ENCODE measurements around the gene RARG. TPM values are rescaled to one million over a fixed set of nuclear protein-coding genes. Genes with fewer than 3 reads are reported as not detected.

RARG gene
- total RNA-seq, 1 donor from 2014 or later, result 0.27 TPM

- DNase-seq, result no peak
- H3K4me3 Mint-ChIP-seq (ENCODE audit: unreplicated experiment), result no peak overlapping the region
- no peaks in the 10 kb centered on the region for H3K4me1 Mint-ChIP-seq (ENCODE audit: low read depth, unreplicated experiment)
- no peaks in the 10 kb centered on the region for H3K36me3 Mint-ChIP-seq (ENCODE audit: unreplicated experiment)
- TF ChIP-seq CTCF (IDR thresholded peaks at IDR 0.05; ENCODE audit: partially characterized antibody, unreplicated experiment), result no peak
- no peak overlapping the region for H3K27ac Mint-ChIP-seq (ENCODE audit: unreplicated experiment)
- H3K27me3 Mint-ChIP-seq (ENCODE audit: unreplicated experiment), result peaks cover 14% of the 10 kb centered on the region
- H3K9me3 Mint-ChIP-seq (ENCODE audit: unreplicated experiment), result peaks cover 3% of the 10 kb centered on the region
Measured at GRCh38 chr12:53201639-53202038, 30.4 kb downstream of the RARG start.

GRCh38 chr12:53201177-53201541, 30.9 kb downstream of the RARG start:
- TF ChIP-seq CTCF (IDR thresholded peaks at IDR 0.05; ENCODE audit: partially characterized antibody, unreplicated experiment), result no peak
- no peaks in the 10 kb centered on the region for H3K36me3 Mint-ChIP-seq (ENCODE audit: unreplicated experiment)
- H3K4me1 Mint-ChIP-seq (ENCODE audit: low read depth, unreplicated experiment), result no peaks in the 10 kb centered on the region
- H3K27ac Mint-ChIP-seq (ENCODE audit: unreplicated experiment), result no peak overlapping the region
- peaks cover 14% of the 10 kb centered on the region for H3K27me3 Mint-ChIP-seq (ENCODE audit: unreplicated experiment)
- no peak overlapping the region for H3K4me3 Mint-ChIP-seq (ENCODE audit: unreplicated experiment)
- DNase-seq, result no peak
- H3K9me3 Mint-ChIP-seq (ENCODE audit: unreplicated experiment), result peaks cover 3% of the 10 kb centered on the region

- Mint-ChIP-seq H3K36me3 (ENCODE audit: unreplicated experiment) (no peaks in the 10 kb centered on the region), H3K4me1 (ENCODE audit: low read depth, unreplicated experiment) (no peaks in the 10 kb centered on the region), H3K9me3 (ENCODE audit: unreplicated experiment) (peaks cover 3% of the 10 kb centered on the region), H3K4me3 (ENCODE audit: unreplicated experiment) (no peak overlapping the region), H3K27ac (ENCODE audit: unreplicated experiment) (no peak overlapping the region), H3K27me3 (ENCODE audit: unreplicated experiment) (peaks cover 16% of the 10 kb centered on the region)
- DNase-seq, result no peak
- TF ChIP-seq CTCF (IDR thresholded peaks at IDR 0.05; ENCODE audit: partially characterized antibody, unreplicated experiment), result no peak
Measured at GRCh38 chr12:53200458-53201176, 31.4 kb downstream of the RARG start.

GRCh38 chr12:53200107-53200457, 31.9 kb downstream of the RARG start:
- no peak for TF ChIP-seq CTCF (IDR thresholded peaks at IDR 0.05; ENCODE audit: partially characterized antibody, unreplicated experiment)
- Mint-ChIP-seq H3K9me3 (ENCODE audit: unreplicated experiment) (peaks cover 3% of the 10 kb centered on the region), H3K36me3 (ENCODE audit: unreplicated experiment) (no peaks in the 10 kb centered on the region), H3K27ac (ENCODE audit: unreplicated experiment) (no peak overlapping the region), H3K27me3 (ENCODE audit: unreplicated experiment) (peaks cover 20% of the 10 kb centered on the region), H3K4me3 (ENCODE audit: unreplicated experiment) (no peak overlapping the region), H3K4me1 (ENCODE audit: low read depth, unreplicated experiment) (no peaks in the 10 kb centered on the region)
- DNase-seq, result no peak

DNA sequence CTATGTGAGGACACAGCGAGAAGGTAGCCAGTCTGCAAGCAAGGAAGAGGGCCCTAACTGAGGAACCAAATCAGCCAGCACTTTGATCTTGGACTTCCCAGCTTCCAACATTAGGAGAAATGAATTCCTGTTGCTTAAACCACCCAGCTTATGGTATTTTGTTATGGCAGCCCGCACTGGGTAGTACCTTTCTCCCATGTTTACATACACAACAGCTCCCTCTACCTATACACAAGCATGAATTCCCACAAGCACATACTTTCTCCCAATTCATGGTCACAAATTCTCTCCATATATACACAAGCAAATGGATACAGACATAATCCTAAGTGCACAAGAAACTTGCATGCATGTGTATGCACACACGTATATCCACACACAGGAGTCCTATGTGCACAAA, 32.3 kb downstream of the RARG start:
- no peak for TF ChIP-seq CTCF (IDR thresholded peaks at IDR 0.05; ENCODE audit: partially characterized antibody, unreplicated experiment)
- Mint-ChIP-seq H3K4me3 (ENCODE audit: unreplicated experiment) (no peak overlapping the region), H3K27me3 (ENCODE audit: unreplicated experiment) (peaks cover 20% of the 10 kb centered on the region), H3K36me3 (ENCODE audit: unreplicated experiment) (no peaks in the 10 kb centered on the region), H3K4me1 (ENCODE audit: low read depth, unreplicated experiment) (no peaks in the 10 kb centered on the region), H3K27ac (ENCODE audit: unreplicated experiment) (no peak overlapping the region), H3K9me3 (ENCODE audit: unreplicated experiment) (peaks cover 3% of the 10 kb centered on the region)
- DNase-seq, result no peak

Data from glutamatergic neuron (in vitro differentiated cells).